Measurements from ENCODE around the gene CAP2. TPM values are rescaled to one million over a fixed set of nuclear protein-coding genes. Genes with fewer than 3 reads are reported as not detected.

The CAP2 gene
- total RNA-seq, 1 experiment from 2014 or later, result 11.5 TPM

DNA sequence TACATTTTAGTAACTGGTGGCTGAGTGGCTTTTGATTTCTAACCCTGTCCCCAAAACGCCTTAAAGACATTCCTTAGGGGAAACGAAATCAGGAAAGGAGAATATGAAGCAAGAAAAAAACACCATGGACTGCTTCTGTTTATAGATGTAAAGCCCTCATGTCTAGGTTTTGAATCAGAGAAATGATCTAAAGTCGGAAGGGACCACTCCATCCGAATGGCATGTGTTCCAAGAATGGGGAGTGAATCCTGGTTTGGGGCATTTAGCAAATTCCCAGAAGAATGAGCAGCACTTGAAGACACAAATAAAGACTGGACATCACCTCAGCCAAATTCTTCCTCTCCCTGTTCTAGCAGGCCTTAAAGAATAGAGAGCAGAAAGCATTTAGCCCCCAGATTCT lies 65.6 kb downstream of the CAP2 start:
- Histone ChIP-seq H3K79me2 (ENCODE audit: insufficient read depth, low read length) (no peaks in the 10 kb centered on the region), H3T11ph (ENCODE audit: low read length) (no peak overlapping the region), H3K23me2 (ENCODE audit: insufficient read length, low read depth, low read length, poor library complexity, severe bottlenecking) (no peaks in the 10 kb centered on the region), H3K4me1 (ENCODE audit: insufficient read depth, low read length) (no peaks in the 10 kb centered on the region; the same call in 1 of the 2 replicates), H2BK20ac (ENCODE audit: low read depth, low read length, poor library complexity, severe bottlenecking) (no peak overlapping the region), H2BK120ac (ENCODE audit: low read depth, low read length, poor library complexity, severe bottlenecking) (no peak overlapping the region), H2BK5ac (ENCODE audit: insufficient read length, low read length) (no peak overlapping the region), H2BK12ac (ENCODE audit: insufficient read length, low read depth, low read length) (no peak overlapping the region), H3K4ac (ENCODE audit: low read depth, low read length) (no peak overlapping the region), H3K9me3 (ENCODE audit: control insufficient read depth, low read depth, low read length) (no peaks in the 10 kb centered on the region), H3K27me3 (ENCODE audit: insufficient read depth, low read length) (no peaks in the 10 kb centered on the region), H2AFZ (ENCODE audit: low read length) (no peak overlapping the region), H3K9ac (ENCODE audit: extremely low read depth, insufficient read length, low read length) (no peak overlapping the region), H4K5ac (ENCODE audit: insufficient read length, low read depth, low read length) (no peak overlapping the region), H4K8ac (replicated peaks; ENCODE audit: insufficient read length, low read depth, low read length) (no peak overlapping the region), H3K4me2 (ENCODE audit: insufficient read depth, insufficient read length, low read length) (no peak overlapping the region), H3K18ac (ENCODE audit: insufficient read length, low read depth, low read length) (no peak overlapping the region), H3K27ac (ENCODE audit: insufficient read length, low read depth, low read length) (no peak overlapping the region), H4K91ac (ENCODE audit: insufficient read length, low read depth, low read length) (no peak overlapping the region), H2AK5ac (ENCODE audit: insufficient read length, low read length) (no peak overlapping the region), H3K79me1 (ENCODE audit: insufficient read depth, low read depth, low read length, poor library complexity, severe bottlenecking) (no peaks in the 10 kb centered on the region), H2BK15ac (ENCODE audit: low read depth, low read length) (no peak overlapping the region), H3K23ac (ENCODE audit: insufficient read length, low read depth, low read length) (no peak overlapping the region), H4K20me1 (ENCODE audit: control insufficient read depth, insufficient read depth, insufficient read length) (no peaks in the 10 kb centered on the region), H3K14ac (ENCODE audit: insufficient read depth, low read length) (no peak overlapping the region), H3K56ac (ENCODE audit: insufficient read length, low read depth, low read length) (no peak overlapping the region)
- WGBS (ENCODE audit: extremely low coverage, insufficient read length, low lambda C conversion rate), result no CpG with 5 or more reads among the region's 4 CpGs
- peaks cover 0 to 4% (median 0%) of the 10 kb centered on the region in 3 experiments; a peak in 3 of 7 replicates for H3K36me3 Mint-ChIP-seq (ENCODE audit: insufficient read depth in 1 of 3, low read depth in 3 of 3)
- no peaks in the 10 kb centered on the region for H3K9me3 Mint-ChIP-seq
- no peak for DNase-seq
- TF ChIP-seq, protein P1, sequence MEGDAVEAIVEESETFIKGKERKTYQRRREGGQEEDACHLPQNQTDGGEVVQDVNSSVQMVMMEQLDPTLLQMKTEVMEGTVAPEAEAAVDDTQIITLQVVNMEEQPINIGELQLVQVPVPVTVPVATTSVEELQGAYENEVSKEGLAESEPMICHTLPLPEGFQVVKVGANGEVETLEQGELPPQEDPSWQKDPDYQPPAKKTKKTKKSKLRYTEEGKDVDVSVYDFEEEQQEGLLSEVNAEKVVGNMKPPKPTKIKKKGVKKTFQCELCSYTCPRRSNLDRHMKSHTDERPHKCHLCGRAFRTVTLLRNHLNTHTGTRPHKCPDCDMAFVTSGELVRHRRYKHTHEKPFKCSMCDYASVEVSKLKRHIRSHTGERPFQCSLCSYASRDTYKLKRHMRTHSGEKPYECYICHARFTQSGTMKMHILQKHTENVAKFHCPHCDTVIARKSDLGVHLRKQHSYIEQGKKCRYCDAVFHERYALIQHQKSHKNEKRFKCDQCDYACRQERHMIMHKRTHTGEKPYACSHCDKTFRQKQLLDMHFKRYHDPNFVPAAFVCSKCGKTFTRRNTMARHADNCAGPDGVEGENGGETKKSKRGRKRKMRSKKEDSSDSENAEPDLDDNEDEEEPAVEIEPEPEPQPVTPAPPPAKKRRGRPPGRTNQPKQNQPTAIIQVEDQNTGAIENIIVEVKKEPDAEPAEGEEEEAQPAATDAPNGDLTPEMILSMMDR (conservative IDR thresholded peaks at IDR 0.05), result no peak
- H3K27me3 Mint-ChIP-seq (ENCODE audit: low read depth), result no peaks in the 10 kb centered on the region
- no peak overlapping the region for H3K4me3 Mint-ChIP-seq
- no peak overlapping the region for H3K27ac Mint-ChIP-seq
- H3K4me1 Mint-ChIP-seq, result peaks cover 13 to 15% of the 10 kb centered on the region in 2 experiments
